Hematopoietic multipotent progenitor cell treated with erythropoietin and hydrocortisone succinate and interleukin-3 and kit ligand, for 17 days (in vitro differentiated cells): ENCODE data around the gene ZNF831.

Experiments used
- DNase-seq: peaks from one replicate; pipeline ENCODE4 v3.0.0-alpha.2; 2015; ENCODE audit warnings: low spot score

Gene ZNF831

GRCh38 chr20:59157961-59158541 lies 5.6 kb upstream of the ZNF831 start:
- no peak for DNase-seq

GRCh38 chr20:59158673-59159072 lies 4.9 kb upstream of the ZNF831 start:
- DNase-seq: no peak

- DNase-seq: no peak
Measured at GRCh38 chr20:59159091-59159490, 4.5 kb upstream of the ZNF831 start.

DNA sequence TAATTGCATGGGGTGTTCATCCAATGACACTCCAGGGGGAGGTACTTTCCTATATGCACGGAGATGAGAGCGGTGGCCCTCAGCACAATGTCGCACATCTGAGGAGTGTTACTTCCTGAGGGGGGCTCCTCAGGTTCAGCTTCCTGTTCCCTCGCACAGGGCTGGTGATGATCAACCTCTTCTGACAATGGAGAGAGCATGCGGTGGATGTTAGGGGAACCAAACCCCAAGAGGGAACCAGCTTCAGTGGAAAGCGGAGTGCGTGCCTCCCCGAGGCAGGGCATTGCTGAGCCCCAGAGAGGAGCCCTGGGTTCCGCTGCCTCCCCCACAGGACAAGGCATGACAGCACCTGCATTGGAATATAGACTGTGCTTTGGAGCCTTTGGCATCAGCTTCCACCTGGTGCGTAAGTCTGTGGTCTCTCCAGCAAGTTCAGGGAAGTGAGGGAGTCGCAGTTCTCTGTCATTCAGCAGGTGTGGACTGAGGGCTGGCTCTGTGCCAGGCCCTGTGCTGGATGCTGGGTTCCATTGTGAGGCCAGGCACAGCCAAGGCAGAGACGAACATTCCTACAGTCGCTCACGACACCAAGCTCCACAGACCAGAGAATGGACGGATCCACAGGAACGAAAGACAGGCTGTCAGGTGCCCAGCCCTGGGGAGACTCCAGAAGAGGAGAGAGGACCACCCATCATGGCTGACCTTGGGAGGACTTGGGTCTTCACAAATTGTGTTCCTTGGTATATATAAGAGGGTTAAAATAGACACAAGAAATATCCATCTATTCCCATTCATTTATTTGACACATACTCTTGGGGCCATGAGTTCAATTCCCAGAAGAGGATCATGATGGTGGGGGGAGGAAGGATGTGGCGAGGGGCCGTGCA lies 3.9 kb upstream of the ZNF831 start:
- DNase-seq: no peak

- DNase-seq: no peak
Measured at GRCh38 chr20:59160389-59161115, 3.1 kb upstream of the ZNF831 start.

DNA sequence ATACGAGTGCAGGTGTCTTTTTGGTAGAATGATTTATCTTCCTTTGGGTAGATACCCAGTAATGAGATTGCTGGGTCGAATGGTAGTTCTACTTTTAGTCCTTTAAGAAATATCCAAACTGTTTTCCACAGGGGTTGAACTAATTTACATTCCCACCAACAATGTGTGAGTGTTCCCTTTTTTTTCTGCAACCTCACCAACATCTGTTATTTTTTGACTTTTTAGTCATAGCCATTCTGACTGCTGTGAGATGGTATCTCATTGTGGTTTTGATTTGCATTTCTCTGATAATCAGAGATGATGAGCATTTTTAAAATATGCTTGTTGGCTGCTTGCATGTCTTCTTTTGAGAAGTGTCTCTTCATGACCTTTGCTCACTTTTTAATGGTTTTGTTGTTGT lies 1.9 kb upstream of the ZNF831 start:
- DNase-seq: no peak

GRCh38 chr20:59164686-59165391 lies 1.2 kb downstream of the ZNF831 start:
- no peak for DNase-seq

DNA sequence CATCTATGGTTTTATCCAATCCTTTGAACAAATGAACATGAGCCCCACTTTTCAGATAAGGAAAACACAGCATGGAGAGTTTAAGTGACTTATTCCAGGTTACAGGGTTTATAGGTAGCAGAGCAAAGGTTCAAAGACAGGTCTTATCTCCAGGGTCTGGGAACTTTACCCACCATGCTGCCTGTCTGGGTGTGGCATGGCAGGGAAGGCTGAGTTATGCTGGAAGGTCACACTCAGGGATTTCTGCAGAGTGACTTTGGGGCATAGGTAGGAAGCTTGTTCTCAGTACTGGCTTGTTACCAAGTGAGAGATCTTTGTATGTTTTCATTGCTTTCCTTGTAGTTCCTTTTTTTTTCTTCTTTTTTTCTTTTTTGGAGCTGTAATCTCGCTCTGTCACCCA lies 1.8 kb downstream of the ZNF831 start:
- no peak for DNase-seq

DNA sequence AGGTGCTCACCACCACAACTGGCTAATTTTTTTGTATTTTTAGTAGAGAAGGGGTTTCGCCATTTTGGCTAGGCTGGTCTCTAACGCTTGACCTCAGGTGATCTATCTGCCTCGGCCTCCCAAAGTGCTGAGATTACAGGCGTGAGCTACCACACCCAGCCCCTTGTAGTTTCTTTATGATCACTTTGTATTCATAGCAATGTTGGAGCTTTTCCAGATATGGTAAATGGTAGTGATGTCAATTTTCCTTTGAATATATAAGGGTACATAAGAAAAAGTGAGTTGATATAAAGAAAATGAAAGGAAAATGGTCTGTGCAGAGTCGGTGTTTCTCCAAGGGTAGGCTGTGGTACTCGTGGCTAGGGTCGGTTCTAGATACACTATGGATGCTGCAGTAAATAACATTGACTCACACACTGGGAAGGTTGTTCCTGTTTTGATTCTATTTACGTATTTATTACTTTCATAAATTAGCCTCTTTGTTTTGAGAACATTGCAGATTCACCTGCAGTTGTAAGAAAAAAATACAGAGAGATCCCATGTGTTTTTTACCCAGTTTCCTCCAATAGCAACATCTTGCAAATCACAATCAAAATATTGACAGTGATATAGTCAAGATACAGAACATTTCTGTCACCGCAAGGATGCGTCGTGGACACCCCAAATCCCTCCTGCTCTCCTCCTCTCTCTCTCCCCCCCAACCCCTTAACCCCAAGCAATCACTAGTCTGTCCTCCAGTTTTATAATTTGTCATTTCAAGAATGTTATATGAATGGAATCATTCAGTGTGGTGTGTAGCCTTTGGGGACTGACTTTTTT lies 2.5 kb downstream of the ZNF831 start:
- DNase-seq: no peak

DNA sequence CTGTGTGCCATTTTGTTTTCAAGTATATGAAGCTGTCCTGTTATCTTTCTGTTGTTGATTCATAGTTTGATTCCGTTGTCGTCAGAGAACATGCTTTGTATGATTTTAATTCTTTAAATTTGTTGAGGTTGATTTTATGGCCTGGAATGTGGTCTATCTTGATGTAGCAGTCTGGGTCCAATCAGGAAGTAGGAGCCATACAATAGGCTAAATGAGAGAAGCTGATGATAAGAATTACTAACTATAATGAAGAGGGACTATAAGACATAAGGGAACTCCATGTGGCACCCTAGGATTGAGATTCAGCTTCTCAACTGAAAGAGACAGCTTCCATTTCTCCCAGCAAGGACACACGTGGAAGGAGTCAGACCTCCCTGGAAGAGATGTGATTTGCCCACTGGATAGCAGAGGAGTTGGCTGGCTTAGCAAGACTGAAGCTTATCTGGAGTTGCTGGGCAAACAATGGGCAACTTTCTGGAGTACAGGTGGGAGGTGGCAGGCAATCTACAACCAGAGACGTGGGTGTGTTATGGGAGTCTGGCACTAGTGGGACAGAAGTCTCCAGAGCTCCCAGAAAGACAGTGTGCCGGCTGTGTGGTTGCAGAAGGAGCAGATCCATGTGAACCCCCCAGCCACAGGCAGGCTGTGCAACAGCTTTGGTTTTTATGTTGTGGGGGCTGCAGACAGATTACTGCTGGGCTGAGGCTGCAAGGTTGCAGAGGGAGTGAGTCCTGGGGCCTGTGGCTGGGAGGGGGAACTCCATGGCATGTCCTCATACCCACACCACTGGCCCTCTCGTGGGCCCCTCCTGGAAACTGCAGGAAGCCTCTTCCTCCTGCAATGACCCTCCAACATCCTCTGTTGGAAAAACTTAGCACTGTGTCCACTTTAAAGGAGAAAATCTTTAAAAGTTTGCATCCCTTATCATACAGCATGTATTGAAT lies 7.1 kb downstream of the ZNF831 start:
- DNase-seq: no peak

- DNase-seq: no peak
Measured at GRCh38 chr20:59171986-59172385, 8.4 kb downstream of the ZNF831 start.

DNA sequence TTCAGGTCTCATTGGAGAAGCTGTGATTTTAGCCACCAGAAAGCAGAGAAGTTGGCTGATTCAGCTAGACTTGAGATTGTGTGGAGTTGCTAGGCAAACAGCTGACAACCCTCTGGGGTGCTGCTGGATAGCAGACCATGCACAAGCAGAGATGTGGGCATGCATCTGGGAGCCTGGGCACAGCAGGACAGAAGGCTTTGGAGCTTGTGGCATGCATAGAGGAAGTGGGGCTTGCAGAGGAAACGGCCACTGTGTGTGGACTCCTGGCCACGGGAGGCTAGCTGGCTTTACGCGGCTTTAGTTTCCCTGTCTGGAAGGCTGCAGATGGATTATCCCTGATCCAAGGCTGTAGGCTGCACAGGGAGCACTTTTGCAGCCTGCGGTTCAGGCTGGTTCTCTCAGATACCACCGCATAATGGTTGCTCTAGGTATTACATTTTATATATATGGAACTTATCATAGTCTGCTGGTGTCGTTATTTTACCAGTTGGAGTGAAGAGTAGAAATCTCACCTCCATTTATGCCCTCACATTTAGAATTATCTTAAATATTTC lies 10.4 kb downstream of the ZNF831 start:
- no peak for DNase-seq

DNA sequence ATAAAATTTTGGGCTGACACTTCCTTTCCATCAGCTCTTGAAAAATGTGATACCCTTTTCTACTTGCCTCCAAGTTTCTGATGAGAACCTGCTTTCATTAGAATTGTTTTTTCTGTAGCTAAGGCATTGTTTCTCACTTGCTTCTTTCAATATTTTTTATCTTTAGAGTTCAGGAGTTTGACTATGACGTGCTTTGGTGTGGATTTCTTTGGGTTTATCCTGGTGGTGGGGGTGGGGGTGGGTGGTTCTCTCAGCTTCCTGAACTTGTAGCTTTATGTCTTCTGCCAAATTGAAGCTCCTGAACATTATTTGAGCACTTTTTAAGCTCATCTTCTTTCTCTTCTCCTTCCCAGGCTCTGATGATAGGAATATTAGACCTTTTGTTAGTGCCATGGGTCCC lies 11.4 kb downstream of the ZNF831 start:
- no peak for DNase-seq

GRCh38 chr20:59175861-59176260 lies 12.2 kb downstream of the ZNF831 start:
- no peak for DNase-seq

GRCh38 chr20:59176812-59177211 lies 13.2 kb downstream of the ZNF831 start:
- DNase-seq: no peak

DNA sequence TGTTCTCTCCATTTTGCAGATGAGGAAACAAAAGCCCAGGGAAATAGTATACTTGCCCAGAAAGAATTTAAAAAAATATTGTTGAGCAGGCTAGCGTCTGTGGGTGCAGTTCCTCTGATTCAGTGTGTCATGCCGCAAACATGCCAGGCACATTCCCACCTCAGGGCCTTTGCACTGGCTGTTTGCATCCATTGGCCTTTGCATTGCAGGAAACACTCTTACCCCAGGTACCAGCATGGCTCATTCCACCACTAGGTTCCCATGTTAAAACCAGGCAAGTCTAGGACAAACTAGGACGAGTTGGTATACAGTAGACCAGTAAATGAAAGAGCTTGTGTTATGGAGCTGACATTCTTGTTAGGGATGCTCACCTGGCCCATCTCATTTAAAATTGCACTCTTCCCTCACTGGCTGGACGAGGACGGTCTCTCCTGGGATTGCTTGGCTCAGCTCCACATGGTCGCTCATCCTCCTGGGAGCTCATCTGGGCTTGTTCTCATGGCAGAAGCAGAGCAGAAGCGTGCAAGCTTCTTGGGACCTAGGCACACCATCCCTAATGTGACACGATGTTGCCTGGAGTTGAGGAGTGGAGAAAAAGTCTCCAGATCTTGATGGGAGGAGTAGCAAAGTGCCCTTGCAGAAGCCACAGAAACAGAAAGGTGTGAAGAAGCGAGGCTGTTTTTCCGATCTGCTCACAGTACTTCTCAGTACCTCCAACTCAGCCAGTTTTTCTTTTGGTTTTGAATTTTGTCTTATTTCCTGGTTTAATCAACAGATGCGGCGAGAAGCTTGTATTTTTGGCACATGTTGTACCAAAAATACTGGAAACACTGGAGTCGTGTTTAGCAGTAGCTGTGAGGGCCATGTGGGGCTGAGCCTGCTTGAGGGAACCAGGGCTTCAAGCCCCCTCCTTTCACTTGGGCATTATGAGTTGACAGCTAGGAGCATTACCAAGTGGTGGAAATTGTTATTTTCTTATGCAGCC lies 13.9 kb downstream of the ZNF831 start:
- DNase-seq: no peak

DNA sequence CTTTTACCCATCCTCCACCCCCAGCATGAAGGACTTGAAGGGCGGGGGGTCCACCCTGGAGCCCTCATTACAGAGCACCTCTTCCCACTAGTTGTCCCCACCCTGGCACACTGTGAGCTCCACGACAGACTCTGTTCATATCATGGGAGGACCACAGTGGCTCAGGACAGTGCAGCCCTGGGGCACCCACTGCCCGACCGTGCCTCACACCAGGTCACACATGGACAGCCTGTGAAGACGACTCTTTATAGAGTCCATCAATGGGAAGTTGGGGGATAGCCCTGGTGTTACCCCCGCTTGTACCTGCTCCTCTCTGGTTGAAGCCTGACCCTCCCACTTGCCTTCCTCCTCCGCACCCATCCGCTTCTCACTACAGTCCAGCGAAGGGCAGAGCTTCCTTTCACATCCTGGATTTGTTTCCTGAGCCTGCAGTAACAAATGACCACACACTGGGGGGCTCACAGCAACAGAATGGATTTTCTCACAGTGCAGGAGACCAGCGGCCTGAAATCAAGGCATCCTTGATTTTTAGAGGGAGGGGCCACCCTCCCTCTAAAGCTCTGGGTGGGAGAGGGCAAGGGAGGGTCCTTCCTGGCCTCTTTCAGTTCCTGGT lies 15.5 kb downstream of the ZNF831 start:
- no peak for DNase-seq

DNA sequence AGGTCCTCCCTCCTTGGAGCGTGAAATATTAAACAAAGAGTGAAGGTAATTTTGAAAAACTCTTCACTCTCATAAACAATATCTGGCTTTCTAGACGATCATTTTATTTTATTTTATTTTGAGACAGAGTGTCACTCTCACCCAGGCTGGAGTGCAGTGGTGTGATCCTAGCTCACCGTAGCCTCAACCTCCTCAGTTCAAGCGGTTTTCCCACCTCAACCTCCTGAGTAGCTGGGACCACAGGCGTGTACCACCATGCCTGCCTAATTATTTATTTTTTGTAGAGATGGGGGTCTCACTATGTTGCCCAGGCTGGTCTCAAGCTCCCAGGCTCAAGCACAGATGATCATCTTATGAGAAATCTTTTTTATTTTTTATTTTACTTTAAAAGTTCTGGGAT lies 16.4 kb downstream of the ZNF831 start:
- no peak for DNase-seq
